Lower leg skin (tissue), 3 donors: ENCODE results near the gene TMEM231.

Experiments
- CTCF ChIP-seq, 3 donors: fragments of 450-650 bp; IDR thresholded peaks; one replicate each; pipeline ENCODE4 v1.5.1; 2016; ENCODE audit warnings: antibody characterized with exemption in 3 of 3, mild to moderate bottlenecking in 3 of 3, moderate library complexity in 2 of 3
- POLR2A ChIP-seq, 2 donors: fragments of 450-650 bp; IDR thresholded peaks; one replicate each; pipeline ENCODE4 v1.6.1; 2016 to 2017; ENCODE audit warnings: antibody characterized with exemption in 2 of 2, mild to moderate bottlenecking in 1 of 2, moderate library complexity in 1 of 2

- TF ChIP-seq CTCF (IDR thresholded peaks at IDR 0.05) = no peak
- no peak for TF ChIP-seq POLR2A (IDR thresholded peaks at IDR 0.05)
Observed at GRCh38 chr16:75555707-75556430, at the start of gene TMEM231.
